ENCODE measurements around the gene WIPI1. TPM values are rescaled to one million over a fixed set of nuclear protein-coding genes. Genes with fewer than 3 reads are reported as not detected.

WIPI1 gene
- total and polyA plus RNA-seq, 2 of the 13 experiments (the other 11 are each of a cell fraction or from before 2014, with no cell fraction given) = 29.4 to 141 TPM

DNA sequence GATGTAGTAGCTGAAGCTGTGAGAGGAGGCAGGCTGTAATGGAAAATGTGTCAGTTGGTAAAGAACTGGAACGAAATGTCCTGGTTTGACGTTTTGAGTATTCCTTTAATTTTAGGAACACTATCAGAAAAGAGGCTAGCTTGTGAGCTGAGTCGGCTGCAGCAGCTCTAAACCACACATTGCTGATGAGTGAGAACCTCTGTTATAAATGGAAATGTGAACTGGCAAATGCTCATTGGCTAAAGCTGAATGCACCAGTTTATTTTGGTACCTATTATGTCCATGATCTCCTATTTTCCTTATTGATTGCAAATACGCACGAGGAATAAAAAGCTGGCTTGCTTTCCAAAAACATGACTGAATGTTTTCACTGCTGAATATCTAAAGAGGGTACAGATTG lies 11.0 kb upstream of the WIPI1 start:
- ChIA-PET CTCF (ENCODE audit: low intra/inter-chr PET ratio, low total read pairs) (no interaction called here), POLR2A (interaction anchor here (0.9 to 1.2 kb wide), 2 partner anchors 11 to 14 kb away, joined by 3 to 4 read pairs; partner anchors contain the start of gene WIPI1)
- intact Hi-C loops (cut with micrococcal nuclease; ENCODE audit: unreplicated experiment) = no loop called here
- Histone ChIP-seq H3K27me3 (ENCODE audit: control insufficient read depth in 1 of 2, insufficient read depth in 2 of 2, low read length in 2 of 2) (no peaks in the 10 kb centered on the region), H3K36me3 (replicated peaks in 1 of 2; ENCODE audit: control insufficient read depth in 1 of 2, insufficient read depth in 2 of 2, low read length in 2 of 2) (no peaks in the 10 kb centered on the region), H4K20me1 (ENCODE audit: insufficient read depth, low read length) (no peaks in the 10 kb centered on the region), H2AFZ (ENCODE audit: low read length) (no peak overlapping the region), H3K9me3 (ENCODE audit: low read length) (peaks cover 8% of the 10 kb centered on the region; the same call in 1 of the 2 replicates), H3K27ac (ENCODE audit: extremely low read length, insufficient read depth, low read length) (no peak overlapping the region), H3K9ac (ENCODE audit: insufficient read depth, low read depth, low read length) (no peak overlapping the region), H3K4me3 (replicated peaks in 1 of 3; ENCODE audit: insufficient read depth in 1 of 3, low read depth in 2 of 3, low read length in 3 of 3) (no peak overlapping the region), H3K4me2 (ENCODE audit: low read depth, low read length) (no peak overlapping the region), H3K4me1 (ENCODE audit: insufficient read depth, low read length) (peaks cover 40% of the 10 kb centered on the region), H3K79me2 (ENCODE audit: insufficient read depth, low read length) (no peaks in the 10 kb centered on the region)
- FAIRE-seq = no peak
- no peak for TF ChIP-seq ZNF556 (CRISPR knock-in tag; IDR thresholded peaks at IDR 0.05; ENCODE audit: borderline replicate concordance)
- TF ChIP-seq, protein P1, sequence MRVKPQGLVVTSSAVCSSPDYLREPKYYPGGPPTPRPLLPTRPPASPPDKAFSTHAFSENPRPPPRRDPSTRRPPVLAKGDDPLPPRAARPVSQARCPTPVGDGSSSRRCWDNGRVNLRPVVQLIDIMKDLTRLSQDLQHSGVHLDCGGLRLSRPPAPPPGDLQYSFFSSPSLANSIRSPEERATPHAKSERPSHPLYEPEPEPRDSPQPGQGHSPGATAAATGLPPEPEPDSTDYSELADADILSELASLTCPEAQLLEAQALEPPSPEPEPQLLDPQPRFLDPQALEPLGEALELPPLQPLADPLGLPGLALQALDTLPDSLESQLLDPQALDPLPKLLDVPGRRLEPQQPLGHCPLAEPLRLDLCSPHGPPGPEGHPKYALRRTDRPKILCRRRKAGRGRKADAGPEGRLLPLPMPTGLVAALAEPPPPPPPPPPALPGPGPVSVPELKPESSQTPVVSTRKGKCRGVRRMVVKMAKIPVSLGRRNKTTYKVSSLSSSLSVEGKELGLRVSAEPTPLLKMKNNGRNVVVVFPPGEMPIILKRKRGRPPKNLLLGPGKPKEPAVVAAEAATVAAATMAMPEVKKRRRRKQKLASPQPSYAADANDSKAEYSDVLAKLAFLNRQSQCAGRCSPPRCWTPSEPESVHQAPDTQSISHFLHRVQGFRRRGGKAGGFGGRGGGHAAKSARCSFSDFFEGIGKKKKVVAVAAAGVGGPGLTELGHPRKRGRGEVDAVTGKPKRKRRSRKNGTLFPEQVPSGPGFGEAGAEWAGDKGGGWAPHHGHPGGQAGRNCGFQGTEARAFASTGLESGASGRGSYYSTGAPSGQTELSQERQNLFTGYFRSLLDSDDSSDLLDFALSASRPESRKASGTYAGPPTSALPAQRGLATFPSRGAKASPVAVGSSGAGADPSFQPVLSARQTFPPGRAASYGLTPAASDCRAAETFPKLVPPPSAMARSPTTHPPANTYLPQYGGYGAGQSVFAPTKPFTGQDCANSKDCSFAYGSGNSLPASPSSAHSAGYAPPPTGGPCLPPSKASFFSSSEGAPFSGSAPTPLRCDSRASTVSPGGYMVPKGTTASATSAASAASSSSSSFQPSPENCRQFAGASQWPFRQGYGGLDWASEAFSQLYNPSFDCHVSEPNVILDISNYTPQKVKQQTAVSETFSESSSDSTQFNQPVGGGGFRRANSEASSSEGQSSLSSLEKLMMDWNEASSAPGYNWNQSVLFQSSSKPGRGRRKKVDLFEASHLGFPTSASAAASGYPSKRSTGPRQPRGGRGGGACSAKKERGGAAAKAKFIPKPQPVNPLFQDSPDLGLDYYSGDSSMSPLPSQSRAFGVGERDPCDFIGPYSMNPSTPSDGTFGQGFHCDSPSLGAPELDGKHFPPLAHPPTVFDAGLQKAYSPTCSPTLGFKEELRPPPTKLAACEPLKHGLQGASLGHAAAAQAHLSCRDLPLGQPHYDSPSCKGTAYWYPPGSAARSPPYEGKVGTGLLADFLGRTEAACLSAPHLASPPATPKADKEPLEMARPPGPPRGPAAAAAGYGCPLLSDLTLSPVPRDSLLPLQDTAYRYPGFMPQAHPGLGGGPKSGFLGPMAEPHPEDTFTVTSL (CRISPR knock-in tag; IDR thresholded peaks at IDR 0.05; ENCODE audit: borderline replicate concordance) = no peak
- WGBS (ENCODE audit: low lambda C conversion rate) = 52% methylated on average over 5 of the region's 5 CpGs
- in situ Hi-C loops (cut with HindIII; ENCODE audit: extremely low pct_ligation_motif_present, low pct_unique_long_range_greater_than_20kb) = no loop called here
- no peak for ATAC-seq
- no TSS peak for BruUV-seq (replicated peaks)
- no peak for DNase-seq (ENCODE audit: low spot score)

All from HepG2 (cell line).